ENCODE measurements around the gene CCSER1. TPM values are rescaled to one million over a fixed set of nuclear protein-coding genes. Genes with fewer than 3 reads are reported as not detected.

Gene CCSER1
- total RNA-seq, 1 experiment from 2014 or later: 10.1 TPM

- Histone ChIP-seq H3K36me3 (no peaks in the 10 kb centered on the region), H3K4me1 (peaks cover 12% of the 10 kb centered on the region), H3K9me3 (replicated peaks) (no peaks in the 10 kb centered on the region), H3K27ac (no peak overlapping the region), H3K4me3 (peak overlapping the region; percentile 0; the same call in 1 of the 2 replicates), H3K27me3 (no peaks in the 10 kb centered on the region)
- peak; percentile 81 to 91 for DNase-seq
Measured at GRCh38 chr4:90958256-90958895, 831.2 kb downstream of the CCSER1 start.

DNA sequence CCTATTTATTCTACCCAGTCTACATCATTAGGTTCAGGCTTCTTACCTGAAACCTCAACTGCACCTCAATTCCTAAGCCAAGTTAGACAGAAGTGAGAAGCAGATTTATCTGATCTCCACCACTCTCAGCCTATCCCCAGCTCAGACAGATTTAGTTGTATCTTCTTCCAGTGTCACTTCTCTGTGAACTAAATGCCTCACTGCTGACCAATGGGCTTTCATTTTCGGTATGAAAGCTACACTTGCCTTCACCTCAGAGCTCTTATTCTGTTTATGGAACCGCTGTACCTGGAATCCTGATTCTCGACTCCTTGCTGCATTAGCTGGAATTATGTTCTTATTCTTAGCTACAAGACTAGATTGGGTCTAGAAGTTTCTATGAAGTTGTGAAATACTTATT is 833.2 kb downstream of the CCSER1 start:
- no peak overlapping the region for H3K4me3 ChIP-seq
- no peaks in the 10 kb centered on the region for H3K9me3 ChIP-seq (replicated peaks)
- no peak for DNase-seq
- H3K27me3 ChIP-seq: no peaks in the 10 kb centered on the region
- peaks cover 12% of the 10 kb centered on the region for H3K4me1 ChIP-seq
- no peaks in the 10 kb centered on the region for H3K36me3 ChIP-seq
- H3K27ac ChIP-seq: no peak overlapping the region

DNA sequence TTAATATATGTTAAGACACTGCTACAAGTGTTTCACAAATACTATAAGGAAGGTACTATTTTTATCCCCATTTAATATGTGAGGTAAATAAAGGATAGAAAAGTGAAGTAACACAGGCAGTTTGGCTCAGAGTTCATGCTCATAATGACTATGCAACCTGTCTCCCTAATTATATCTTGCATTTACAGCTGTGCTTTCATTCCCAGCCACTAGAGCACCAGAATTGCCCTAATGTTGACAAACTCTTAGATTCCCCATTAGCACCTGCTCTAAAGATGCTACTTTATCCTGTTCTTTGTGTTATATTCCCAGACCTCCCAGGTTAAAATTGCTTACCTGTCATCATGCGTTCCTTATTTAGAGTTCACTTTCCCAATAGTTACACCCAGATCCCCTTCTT is 833.6 kb downstream of the CCSER1 start:
- Histone ChIP-seq H3K27me3 (no peaks in the 10 kb centered on the region), H3K4me3 (no peak overlapping the region), H3K36me3 (no peaks in the 10 kb centered on the region), H3K4me1 (peaks cover 12% of the 10 kb centered on the region), H3K9me3 (replicated peaks) (no peaks in the 10 kb centered on the region), H3K27ac (no peak overlapping the region)
- no peak for DNase-seq

- no peaks in the 10 kb centered on the region for H3K27me3 ChIP-seq
- H3K4me1 ChIP-seq: peaks cover 7% of the 10 kb centered on the region; the same call in 1 of the 2 replicates
- no peak for DNase-seq
- H3K4me3 ChIP-seq: no peak overlapping the region
- H3K36me3 ChIP-seq: no peaks in the 10 kb centered on the region
- H3K9me3 ChIP-seq (replicated peaks): no peaks in the 10 kb centered on the region
- H3K27ac ChIP-seq: no peak overlapping the region
Measured at GRCh38 chr4:90970021-90970420, 842.8 kb downstream of the CCSER1 start.

GRCh38 chr4:90977726-90978125 is 850.5 kb downstream of the CCSER1 start:
- no peak overlapping the region for H3K27ac ChIP-seq
- H3K36me3 ChIP-seq: no peaks in the 10 kb centered on the region
- no peaks in the 10 kb centered on the region for H3K9me3 ChIP-seq (replicated peaks)
- no peak for DNase-seq
- H3K4me1 ChIP-seq: peaks cover 7% of the 10 kb centered on the region; the same call in 1 of the 2 replicates
- H3K27me3 ChIP-seq: no peaks in the 10 kb centered on the region
- H3K4me3 ChIP-seq: no peak overlapping the region

- Histone ChIP-seq H3K4me1 (no peaks in the 10 kb centered on the region), H3K27ac (no peak overlapping the region), H3K4me3 (no peak overlapping the region), H3K27me3 (no peaks in the 10 kb centered on the region), H3K9me3 (replicated peaks) (no peaks in the 10 kb centered on the region), H3K36me3 (no peaks in the 10 kb centered on the region)
- DNase-seq: no peak
Measured at GRCh38 chr4:90979556-90979955, 852.4 kb downstream of the CCSER1 start.

DNA sequence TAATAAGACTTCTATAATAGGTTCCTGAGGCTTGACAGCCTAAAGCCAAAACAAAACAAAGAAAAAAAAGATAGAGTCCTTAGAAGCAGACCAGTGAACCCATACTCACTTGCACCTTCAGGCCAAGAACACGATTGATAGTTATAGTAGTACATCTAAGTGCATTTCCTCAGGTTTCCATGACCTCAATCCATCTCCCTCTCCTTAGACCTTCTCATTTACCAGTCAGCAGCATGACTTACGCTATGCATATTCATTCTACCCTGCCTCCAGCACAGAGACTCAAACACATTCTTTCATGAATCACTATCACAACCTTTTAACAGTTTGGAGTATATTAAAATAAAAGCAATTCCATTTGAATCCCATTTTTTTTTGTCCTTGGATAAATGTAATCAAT is 855.6 kb downstream of the CCSER1 start:
- no peaks in the 10 kb centered on the region for H3K4me1 ChIP-seq
- H3K9me3 ChIP-seq (replicated peaks): no peaks in the 10 kb centered on the region
- no peak for DNase-seq
- H3K36me3 ChIP-seq: no peaks in the 10 kb centered on the region
- no peaks in the 10 kb centered on the region for H3K27me3 ChIP-seq
- no peak overlapping the region for H3K4me3 ChIP-seq
- H3K27ac ChIP-seq: no peak overlapping the region

DNA sequence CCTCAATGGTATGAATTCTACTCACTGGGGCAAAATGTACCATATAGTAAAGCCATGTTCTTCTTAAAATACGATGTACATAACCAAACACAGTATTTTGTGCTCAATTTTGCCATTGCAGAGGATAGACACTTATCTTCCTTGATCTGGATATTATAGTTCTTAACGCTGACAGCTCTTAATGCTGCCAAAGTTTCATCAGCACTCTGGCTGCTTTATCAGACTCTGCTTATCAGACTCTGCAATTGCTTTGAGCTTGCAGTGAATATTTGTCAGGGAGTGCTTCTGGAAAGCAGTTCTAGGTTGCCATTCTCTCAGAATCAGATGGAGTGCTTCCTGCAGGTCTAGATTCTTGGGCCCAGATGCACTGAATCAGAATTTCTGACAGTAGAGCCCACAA is 863.1 kb downstream of the CCSER1 start:
- Histone ChIP-seq H3K4me3 (no peak overlapping the region), H3K36me3 (no peaks in the 10 kb centered on the region), H3K27ac (no peak overlapping the region), H3K27me3 (no peaks in the 10 kb centered on the region), H3K4me1 (no peaks in the 10 kb centered on the region), H3K9me3 (replicated peaks) (no peaks in the 10 kb centered on the region)
- DNase-seq: no peak

DNA sequence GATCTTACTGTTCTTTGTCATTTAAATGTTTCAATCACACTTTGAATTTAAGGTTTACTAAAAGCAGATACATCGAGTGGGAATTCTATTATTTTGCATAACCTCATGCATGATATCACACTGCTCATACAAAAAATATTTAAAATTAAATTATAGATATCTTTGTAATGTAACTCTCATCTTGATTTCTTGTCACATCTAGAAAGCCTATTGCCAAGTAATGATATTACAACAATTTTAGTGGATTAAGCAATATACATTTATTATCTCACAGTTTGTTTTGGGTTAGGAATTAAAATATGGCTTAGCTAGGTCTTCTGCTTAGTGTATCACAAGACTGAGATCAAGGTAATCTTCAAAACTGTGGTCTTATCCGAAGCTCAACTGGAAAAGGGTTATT is 865.0 kb downstream of the CCSER1 start:
- no peaks in the 10 kb centered on the region for H3K27me3 ChIP-seq
- H3K4me1 ChIP-seq: no peaks in the 10 kb centered on the region
- H3K36me3 ChIP-seq: no peaks in the 10 kb centered on the region
- H3K27ac ChIP-seq: no peak overlapping the region
- no peak overlapping the region for H3K4me3 ChIP-seq
- no peak for DNase-seq
- no peaks in the 10 kb centered on the region for H3K9me3 ChIP-seq (replicated peaks)

GRCh38 chr4:90994851-90995574 is 867.8 kb downstream of the CCSER1 start:
- Histone ChIP-seq H3K4me1 (no peaks in the 10 kb centered on the region), H3K27ac (no peak overlapping the region), H3K4me3 (no peak overlapping the region), H3K27me3 (no peaks in the 10 kb centered on the region), H3K9me3 (replicated peaks) (no peaks in the 10 kb centered on the region), H3K36me3 (no peaks in the 10 kb centered on the region)
- DNase-seq: no peak

DNA sequence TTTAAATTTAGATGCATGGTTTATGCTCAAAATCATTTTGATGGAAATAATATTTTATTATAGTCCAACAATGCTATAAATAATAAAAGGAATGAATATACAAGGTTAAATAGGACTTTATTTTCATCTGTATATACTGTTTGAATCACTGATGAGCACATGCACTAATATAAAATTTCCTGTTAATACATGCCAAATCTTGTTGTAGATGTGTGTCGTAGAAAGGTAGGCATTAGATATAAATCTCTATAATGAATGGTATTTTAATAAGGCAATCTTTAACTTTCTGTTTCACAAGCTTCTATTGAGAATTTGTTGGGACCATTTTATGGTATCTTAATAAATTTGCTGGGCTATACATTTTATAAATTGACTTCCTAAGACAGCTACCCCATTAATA is 868.8 kb downstream of the CCSER1 start:
- Histone ChIP-seq H3K27me3 (no peaks in the 10 kb centered on the region), H3K4me3 (no peak overlapping the region), H3K9me3 (replicated peaks) (no peaks in the 10 kb centered on the region), H3K27ac (no peak overlapping the region), H3K36me3 (no peaks in the 10 kb centered on the region), H3K4me1 (no peaks in the 10 kb centered on the region)
- no peak for DNase-seq

DNA sequence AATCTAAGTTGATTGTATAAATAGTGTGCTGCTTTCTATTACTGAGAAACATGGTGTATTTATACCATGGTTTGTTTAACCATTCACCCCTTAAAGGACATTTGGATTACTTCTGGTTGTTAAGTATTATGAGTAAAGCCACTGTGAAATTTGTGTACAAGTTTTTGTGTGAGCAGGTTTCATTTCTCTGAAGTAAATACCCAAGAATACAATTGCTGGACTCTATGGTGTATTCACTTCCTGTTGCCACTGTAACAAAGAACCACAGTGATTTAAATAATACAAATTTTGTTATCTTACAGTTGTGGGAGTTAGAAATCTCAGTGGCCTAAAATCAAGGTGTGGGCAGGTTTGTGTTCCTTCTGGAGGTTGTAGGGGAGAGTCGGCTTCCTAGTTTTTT is 869.6 kb downstream of the CCSER1 start:
- no peak overlapping the region for H3K27ac ChIP-seq
- H3K27me3 ChIP-seq: no peaks in the 10 kb centered on the region
- no peak overlapping the region for H3K4me3 ChIP-seq
- no peaks in the 10 kb centered on the region for H3K36me3 ChIP-seq
- no peaks in the 10 kb centered on the region for H3K4me1 ChIP-seq
- DNase-seq: no peak
- H3K9me3 ChIP-seq (replicated peaks): no peaks in the 10 kb centered on the region

DNA sequence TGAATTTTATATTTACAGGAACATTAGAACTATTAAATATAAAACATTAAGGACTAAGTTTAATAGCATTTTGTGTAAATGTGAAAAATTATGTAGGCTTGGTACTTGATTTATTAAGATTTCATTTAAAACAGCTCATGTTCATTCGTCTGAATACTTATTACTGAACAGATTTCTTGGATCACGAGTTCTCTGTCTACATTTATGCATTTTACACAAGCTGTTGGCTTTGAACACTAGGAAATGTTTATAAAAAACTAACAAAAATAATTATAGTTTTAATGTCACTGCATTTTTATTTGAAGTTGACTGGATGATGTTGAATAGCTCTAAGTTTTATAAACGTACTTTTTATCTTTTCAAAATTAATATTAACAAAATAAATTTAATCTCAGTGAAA is 888.7 kb downstream of the CCSER1 start:
- Histone ChIP-seq H3K4me3 (no peak overlapping the region), H3K36me3 (no peaks in the 10 kb centered on the region), H3K4me1 (no peaks in the 10 kb centered on the region), H3K9me3 (replicated peaks) (no peaks in the 10 kb centered on the region), H3K27me3 (no peaks in the 10 kb centered on the region), H3K27ac (no peak overlapping the region)
- no peak for DNase-seq

DNA sequence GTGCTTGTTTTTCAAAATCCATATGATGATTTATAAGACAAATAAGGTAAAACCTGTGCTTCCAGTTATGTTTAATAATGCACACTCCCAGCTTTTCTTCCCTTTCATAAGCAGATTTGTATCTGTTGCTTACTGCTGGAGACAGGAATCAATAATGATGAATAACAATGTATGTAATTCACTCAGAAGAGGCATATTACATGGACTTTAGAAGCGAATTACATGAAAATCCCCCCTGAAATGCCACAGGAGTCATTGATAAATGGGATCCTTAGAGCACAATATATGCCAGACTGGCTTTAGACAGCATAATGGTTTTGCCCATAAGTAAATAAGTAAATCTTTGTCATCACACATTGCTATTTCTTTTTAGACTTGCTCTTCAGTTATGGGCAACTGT is 892.3 kb downstream of the CCSER1 start:
- no peaks in the 10 kb centered on the region for H3K36me3 ChIP-seq
- no peaks in the 10 kb centered on the region for H3K4me1 ChIP-seq
- H3K4me3 ChIP-seq: no peak overlapping the region
- no peak overlapping the region for H3K27ac ChIP-seq
- no peaks in the 10 kb centered on the region for H3K9me3 ChIP-seq (replicated peaks)
- no peak for DNase-seq
- H3K27me3 ChIP-seq: no peaks in the 10 kb centered on the region

GRCh38 chr4:91025241-91026148 is 898.3 kb downstream of the CCSER1 start:
- H3K27me3 ChIP-seq: no peaks in the 10 kb centered on the region
- no peaks in the 10 kb centered on the region for H3K36me3 ChIP-seq
- H3K4me1 ChIP-seq: no peaks in the 10 kb centered on the region

More at GRCh38 chr4:91025241-91026148, 898.3 kb downstream of the CCSER1 start:
- H3K27ac ChIP-seq: no peak overlapping the region
- no peaks in the 10 kb centered on the region for H3K9me3 ChIP-seq (replicated peaks)
- H3K4me3 ChIP-seq: no peak overlapping the region
- no peak for DNase-seq

All from SJCRH30 (cell line).